Fibroblast of villous mesenchyme (primary cell): Measurements from ENCODE around the gene HPS1. TPM values are rescaled to one million over a fixed set of nuclear protein-coding genes. Genes with fewer than 3 reads are reported as not detected.
A peak's percentile ranks its signal among the peaks of the same experiment; 100 is the strongest.
"Not testable (repeated sequence)": the region's sequence is repeated elsewhere in the genome, so short reads cannot be mapped to it uniquely, and the experiment has no call there.

Source experiments
- DNase-seq: peaks from one replicate; pipeline ENCODE4 v3.0.0-alpha.2; 2010; ENCODE audit warnings: low read depth
- H3K4me3 ChIP-seq: 2 replicates; pipeline ENCODE4 v1.5.1; 2011; ENCODE audit warnings: low read depth, mild to moderate bottlenecking, low read length
- CTCF ChIP-seq: IDR thresholded peaks from 2 replicates; pipeline ENCODE4 v1.5.1; 2012; ENCODE audit warnings: low read depth, mild to moderate bottlenecking, low read length; ENCODE audit not compliant: insufficient read depth
- total RNA-seq: library from RNA; depleted of rRNA; stranded (reverse); fragments of >200 nt; gene quantifications from 2 replicates; pipeline ENCODE4 v1.2.3, GENCODE V29; 2012

The HPS1 gene
- total RNA-seq, 1 donor, result 43.2 TPM

GRCh38 chr10:98391065-98391464 lies 55.7 kb downstream of the HPS1 start:
- TF ChIP-seq CTCF, result no peak
- no peak overlapping the region for H3K4me3 ChIP-seq
- no peak for DNase-seq

GRCh38 chr10:98390406-98390805 lies 56.3 kb downstream of the HPS1 start:
- TF ChIP-seq CTCF, result no peak

GRCh38 chr10:98389398-98389797 lies 57.3 kb downstream of the HPS1 start:
- H3K4me3 ChIP-seq, result no peak overlapping the region
- DNase-seq, result no peak
- TF ChIP-seq CTCF, result no peak

More at GRCh38 chr10:98390406-98390805, 56.3 kb downstream of the HPS1 start:
- no peak overlapping the region for H3K4me3 ChIP-seq
- no peak for DNase-seq

GRCh38 chr10:98388101-98388655 lies 58.6 kb downstream of the HPS1 start:
- H3K4me3 ChIP-seq, result no peak overlapping the region
- peak; percentile 14 for TF ChIP-seq CTCF
- no peak for DNase-seq

- DNase-seq, result no peak
- TF ChIP-seq CTCF, result no peak
- H3K4me3 ChIP-seq, result no peak overlapping the region
Observed at GRCh38 chr10:98384531-98385133, 62.1 kb downstream of the HPS1 start.

GRCh38 chr10:98383869-98384268 lies 62.9 kb downstream of the HPS1 start:
- TF ChIP-seq CTCF, result no peak
- no peak for DNase-seq
- H3K4me3 ChIP-seq, result no peak overlapping the region

- not testable (repeated sequence) for H3K4me3 ChIP-seq
- DNase-seq, result peak; percentile 86
Observed at GRCh38 chr10:98383134-98383667, 63.5 kb downstream of the HPS1 start.
